Heart right ventricle (tissue), 16 donors: ENCODE data around the gene COL23A1. TPM values are rescaled to one million over a fixed set of nuclear protein-coding genes. Genes with fewer than 3 reads are reported as not detected.

ENCODE experiments used
- ATAC-seq, 8 donors: fragments of 200-7000 bp; cut with Tn5 transposase; one replicate each; pipeline ENCODE4 v1.9.1; 2020; ENCODE audit warnings: mild to moderate bottlenecking in 8 of 8, moderate library complexity in 8 of 8, moderate number of reproducible peaks in 1 of 8
- DNase-seq, 2 donors: peaks; one replicate each; pipeline ENCODE4 v3.0.0-alpha.2; 2020
- H3K27ac ChIP-seq, 10 donors: fragments of 200-600 bp; sonication (generic) in 2 of 10; one replicate each; pipeline versions ENCODE4 v1.5.0 to v1.8.0; 2020 to 2022; ENCODE audit warnings: mild to moderate bottlenecking in 3 of 10
- H3K27me3 ChIP-seq, 7 donors: fragments of 200-600 bp; one replicate each; pipeline ENCODE4 v1.8.0; 2021 to 2022; ENCODE audit warnings: mild to moderate bottlenecking in 2 of 7
- H3K36me3 ChIP-seq, 9 donors: fragments of 200-600 bp; sonication (generic) in 1 of 9; one replicate each; pipeline versions ENCODE4 v1.5.0 to v1.8.0; 2020 to 2022; ENCODE audit warnings: mild to moderate bottlenecking in 2 of 9
- H3K4me1 ChIP-seq, 9 donors: fragments of 200-600 bp; sonication (generic) in 1 of 9; one replicate each; pipeline versions ENCODE4 v1.5.0 to v1.8.0; 2020 to 2022; ENCODE audit warnings: mild to moderate bottlenecking in 4 of 9
- H3K4me3 ChIP-seq, 10 donors: fragments of 200-600 bp; sonication (generic) in 2 of 10; one replicate each; pipeline versions ENCODE4 v1.5.0 to v1.8.0; 2020 to 2022; ENCODE audit warnings: mild to moderate bottlenecking in 7 of 10, moderate library complexity in 2 of 10
- H3K9me3 ChIP-seq, 11 donors: fragments of 200-600 bp in 10 of 11; sonication (generic) in 2 of 11; one replicate each; pipeline versions ENCODE4 v1.5.0 to v1.8.0; 2013 to 2022; ENCODE audit warnings: mild to moderate bottlenecking in 2 of 11, control low read depth in 1 of 11, moderate library complexity in 1 of 11
- WGBS, 2 donors: extraction: QIAGEN DNeasy Blood & Tissue Kit; methylation state at CpG; one replicate each; pipeline ENCODE4 v1.1.7; 2013; ENCODE audit warnings: inconsistent platforms in 1 of 2; 5-methylcytosine and 5-hydroxymethylcytosine counted together
- intact Hi-C, 10 donors: fragments of 100-400 bp; cut with DNase I; formaldehyde crosslinking; loops; one replicate each; pipeline versions ENCODE4 v1.11.1 to v1.14.2; 2022
- polyA plus RNA-seq, 2 donors: library from polyadenylated mRNA; stranded (reverse); fragments of 200-250 nt; gene quantifications; one replicate each; pipeline ENCODE4 v1.2.3, GENCODE V29; 2013
- total RNA-seq, 10 donors: library from RNA; stranded (reverse); fragmentation: NEBNext Ultra II Directional in 3 of 10; extraction: Animal tissue kit (Norgen Biotek cat#: 25700) in 3 of 10; gene quantifications; one replicate each; pipeline versions ENCODE4 v1.2.1 to v1.2.4, GENCODE V29; 2021 to 2023
- TF ChIP-seq, protein P1 (sequence below), 9 donors: fragments of 200-600 bp; sonication (generic) in 2 of 9; IDR thresholded peaks; one replicate each; pipeline versions ENCODE4 v1.5.0 to v1.8.0; 2021 to 2022; ENCODE audit warnings: antibody characterized with exemption in 9 of 9, mild to moderate bottlenecking in 5 of 9, moderate library complexity in 1 of 9
- donor health status: Arrhythmogenic right ventricular cardiomyopathy.
- donor health status: ischemic (EF 13 %, LVEDD 7.1; RV severe dilation, severe dysfunction).
- donor health status: healthy with polysubstance abuse.
- donor health status: DM: no; HTN: yes; CAD: no.
- donor health status: DM: no; HTN: no; CAD: no.
- donor health status: ischemic (EF 25% LVEDD 6.9; RV normal size, moderate dysfunction).
- donor health status: ischemic (EF 25% LVEDD 5.7; RV mildly dilated, moderate dysfunction).
- donor health status: healthy.
- donor health status: DM: yes; HTN: yes; CAD: no.
- donor health status: Ischemic cardiomyopathy.
- donor health status: ischemic (EF 35%, LVEDD 5.7; RV mildly dilated, moderate dysfunction).
- donor health status: nonischemic (EF 11% LVEDD 7.7; RV severe dilation, severe dysfunction).
- donor health status: DM: yes; HTN: yes; CAD: no.
- donor health status: PGD.
- donor health status: ischemic (EF 29% LVEDD 5.4; RV normal size, mild dysfunction).
- donor health status: nonischemic (EF 23%, LVEDD 6.1; RV moderate dilation, normal function).

The COL23A1 gene
- total and polyA plus RNA-seq, 12 donors, result 8.9 to 29.0 (median 16.2) TPM

DNA sequence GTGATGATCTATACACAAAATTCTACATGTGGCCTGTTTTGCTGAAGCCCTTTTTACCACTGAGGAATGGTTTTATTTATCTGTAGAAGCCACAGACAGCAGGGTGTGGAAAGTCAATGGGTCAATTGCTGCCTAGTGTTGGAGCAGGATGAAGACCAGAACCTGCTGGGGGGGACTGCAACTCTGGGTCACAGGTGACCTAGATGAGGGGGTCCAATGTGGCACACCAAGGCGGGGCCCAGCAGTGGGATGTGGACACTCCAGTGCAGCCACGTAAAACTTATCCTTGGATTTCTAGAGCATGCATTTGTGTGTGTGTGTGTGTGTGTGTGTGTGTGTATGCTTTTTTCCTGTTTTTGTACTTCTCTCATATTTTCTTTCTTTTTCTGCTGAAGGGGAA, 210.1 kb downstream of the COL23A1 start:
- WGBS, 2 donors, result 71 to 76% methylated on average over 2 of the region's 2 CpGs
- intact Hi-C loops, result loop anchor here in 1 of 10 donors (5.0 kb wide), 1 partner anchor 48 kb away; no protein-coding TSS in a partner anchor
- Histone ChIP-seq H3K27ac (no peak overlapping the region), H3K36me3 (no peaks in the 10 kb centered on the region), H3K4me3 (no peak overlapping the region), H3K9me3 (no peaks in the 10 kb centered on the region), H3K4me1 (peaks cover 0 to 14% (median 6%) of the 10 kb centered on the region in 9 donors), H3K27me3 (peaks cover 0 to 40% (median 14%) of the 10 kb centered on the region in 7 donors)
- DNase-seq (no peak), ATAC-seq (no peak)
- TF ChIP-seq, protein P1, sequence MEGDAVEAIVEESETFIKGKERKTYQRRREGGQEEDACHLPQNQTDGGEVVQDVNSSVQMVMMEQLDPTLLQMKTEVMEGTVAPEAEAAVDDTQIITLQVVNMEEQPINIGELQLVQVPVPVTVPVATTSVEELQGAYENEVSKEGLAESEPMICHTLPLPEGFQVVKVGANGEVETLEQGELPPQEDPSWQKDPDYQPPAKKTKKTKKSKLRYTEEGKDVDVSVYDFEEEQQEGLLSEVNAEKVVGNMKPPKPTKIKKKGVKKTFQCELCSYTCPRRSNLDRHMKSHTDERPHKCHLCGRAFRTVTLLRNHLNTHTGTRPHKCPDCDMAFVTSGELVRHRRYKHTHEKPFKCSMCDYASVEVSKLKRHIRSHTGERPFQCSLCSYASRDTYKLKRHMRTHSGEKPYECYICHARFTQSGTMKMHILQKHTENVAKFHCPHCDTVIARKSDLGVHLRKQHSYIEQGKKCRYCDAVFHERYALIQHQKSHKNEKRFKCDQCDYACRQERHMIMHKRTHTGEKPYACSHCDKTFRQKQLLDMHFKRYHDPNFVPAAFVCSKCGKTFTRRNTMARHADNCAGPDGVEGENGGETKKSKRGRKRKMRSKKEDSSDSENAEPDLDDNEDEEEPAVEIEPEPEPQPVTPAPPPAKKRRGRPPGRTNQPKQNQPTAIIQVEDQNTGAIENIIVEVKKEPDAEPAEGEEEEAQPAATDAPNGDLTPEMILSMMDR (IDR thresholded peaks at IDR 0.05), result no peak

DNA sequence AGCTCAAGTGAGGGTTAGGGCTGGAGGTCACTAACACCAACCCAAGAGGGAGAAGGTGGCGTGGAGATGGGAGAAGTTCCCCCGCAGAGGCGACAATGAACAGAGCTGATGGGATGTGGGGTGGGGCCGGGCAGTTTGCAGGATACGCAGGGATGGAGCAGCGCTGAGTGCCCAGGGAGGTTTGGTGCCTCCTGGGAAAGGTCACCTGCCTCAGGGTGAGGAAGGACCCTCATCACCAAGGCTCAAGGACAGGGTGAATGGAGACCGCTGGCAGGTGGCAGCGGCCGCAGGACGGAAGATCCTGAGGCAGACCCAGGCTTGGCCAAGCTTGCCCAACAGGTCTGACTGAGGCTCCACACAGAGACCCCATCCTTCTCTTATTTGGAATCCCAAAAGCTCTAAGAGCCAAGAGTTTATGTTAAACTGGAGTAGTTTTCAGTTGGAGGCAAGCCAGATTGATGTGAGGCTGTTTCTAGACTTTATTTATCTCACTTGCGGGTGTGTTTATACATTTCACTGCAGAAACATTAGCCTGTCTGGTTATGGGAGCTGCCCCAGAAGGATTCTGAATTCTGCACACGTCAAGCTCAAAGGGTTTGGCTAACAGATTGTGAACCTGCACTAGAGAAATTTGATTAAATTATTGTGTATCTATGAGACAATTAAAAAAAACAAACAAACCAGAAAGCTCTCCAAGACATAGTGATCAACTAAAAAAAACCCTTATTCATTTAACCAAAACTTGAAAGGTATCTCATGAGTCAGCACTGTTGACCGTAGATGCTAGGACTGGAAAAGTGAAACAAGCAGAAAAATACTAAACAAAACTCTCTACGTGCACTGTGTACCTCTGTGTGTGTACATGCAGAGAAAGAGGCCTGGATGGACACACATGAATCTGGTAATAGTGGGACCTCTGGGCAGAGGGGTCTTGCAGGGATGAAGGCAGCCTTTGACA, 211.4 kb downstream of the COL23A1 start:
- no peak for DNase-seq
- intact Hi-C loops, result no loop called here
- 89 to 94% methylated on average over 14 of the region's 14 CpGs for WGBS, 2 donors

DNA sequence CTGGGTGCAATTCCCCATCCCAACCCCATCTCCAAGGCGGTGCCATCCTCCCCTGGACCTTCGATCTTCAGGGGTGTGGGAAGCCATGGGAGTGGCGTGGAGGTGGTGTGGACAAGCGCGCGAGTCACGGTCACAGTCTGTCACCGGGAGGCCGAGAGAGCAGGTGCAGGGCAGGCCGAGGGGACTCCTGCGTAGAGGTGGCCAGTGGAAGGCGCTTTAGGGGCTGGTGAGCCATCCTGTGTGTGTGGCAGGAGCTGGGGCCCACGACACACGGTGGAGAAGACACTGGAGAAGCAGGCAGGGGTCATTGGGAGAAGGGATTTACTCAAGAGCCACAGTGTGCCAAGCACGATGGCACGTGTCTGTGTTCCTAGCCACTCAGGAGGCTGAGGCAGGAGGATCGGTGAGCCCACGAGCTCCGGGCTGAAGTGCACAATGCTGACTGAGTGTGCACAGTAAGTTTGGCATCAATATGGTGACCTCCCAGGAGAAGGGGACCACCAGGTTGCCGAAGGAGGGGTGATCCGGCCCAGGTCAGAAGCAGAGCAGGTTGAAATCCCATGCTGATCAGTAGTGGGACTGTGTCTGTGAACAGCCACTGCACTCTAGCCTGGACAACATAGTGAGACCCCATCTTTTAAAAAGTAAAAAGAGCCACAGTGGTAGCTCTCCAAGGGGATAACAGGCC, 212.5 kb downstream of the COL23A1 start:
- Histone ChIP-seq H3K4me3 (no peak overlapping the region), H3K36me3 (no peaks in the 10 kb centered on the region), H3K27me3 (peaks cover 0 to 20% (median 0%) of the 10 kb centered on the region in 7 donors), H3K4me1 (peaks cover 0 to under 1% (median 0%) of the 10 kb centered on the region in 9 donors), H3K9me3 (no peaks in the 10 kb centered on the region), H3K27ac (no peak overlapping the region)
- TF ChIP-seq, protein P1 (IDR thresholded peaks at IDR 0.05), result no peak
- 90 to 93% methylated on average over 21 of the region's 21 CpGs for WGBS, 2 donors
- intact Hi-C loops, result no loop called here
- ATAC-seq, result no peak
- no peak for DNase-seq

More for the DNA sequence above, 211.4 kb downstream of the COL23A1 start:
- ATAC-seq, result no peak
- H3K27ac ChIP-seq, result no peak overlapping the region
- TF ChIP-seq, protein P1 (IDR thresholded peaks at IDR 0.05), result no peak
- peaks cover 0 to 29% (median under 1%) of the 10 kb centered on the region in 7 donors for H3K27me3 ChIP-seq
- H3K36me3 ChIP-seq, result no peaks in the 10 kb centered on the region
- H3K4me3 ChIP-seq, result no peak overlapping the region
- H3K9me3 ChIP-seq, result no peaks in the 10 kb centered on the region
- peaks cover 0 to 5% (median under 1%) of the 10 kb centered on the region in 9 donors for H3K4me1 ChIP-seq

DNA sequence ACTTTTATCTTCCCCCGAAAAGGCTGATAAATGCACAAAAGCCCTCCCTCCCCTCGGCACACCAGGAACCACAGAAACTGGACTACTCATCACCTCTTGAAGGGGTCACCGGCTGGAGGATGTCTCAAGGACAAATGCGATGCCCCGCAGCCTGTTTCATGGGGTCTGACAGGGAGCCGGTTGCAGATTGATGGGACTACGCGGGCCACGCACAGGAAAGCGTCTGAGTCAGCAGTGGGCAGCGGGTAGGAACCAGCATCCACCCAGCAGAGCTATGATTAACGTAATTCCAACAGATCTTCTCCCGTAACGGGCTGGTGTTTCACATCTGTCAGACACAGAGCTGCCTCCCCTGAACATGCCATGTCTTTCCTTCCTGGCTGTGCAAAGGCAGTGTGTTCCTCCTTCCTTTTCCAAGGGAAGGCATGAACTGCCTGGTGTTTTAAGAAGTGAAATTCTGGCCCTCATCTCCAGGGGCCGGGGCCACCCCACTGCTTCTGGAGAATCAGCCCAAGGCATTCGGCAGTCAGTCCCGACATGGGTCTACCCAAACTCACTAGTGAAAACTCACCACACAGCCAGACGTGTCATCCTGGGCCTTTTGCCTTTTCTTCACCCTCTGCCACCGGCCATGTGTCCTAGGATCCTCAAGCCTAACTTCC, 213.1 kb downstream of the COL23A1 start:
- ATAC-seq (no peak), DNase-seq (no peak)
- Histone ChIP-seq H3K36me3 (no peaks in the 10 kb centered on the region), H3K9me3 (no peaks in the 10 kb centered on the region), H3K27me3 (peaks cover 0 to 17% (median 0%) of the 10 kb centered on the region in 7 donors), H3K4me3 (no peak overlapping the region), H3K4me1 (peaks cover 0 to 8% (median 0%) of the 10 kb centered on the region in 9 donors), H3K27ac (no peak overlapping the region)
- TF ChIP-seq, protein P1 (IDR thresholded peaks at IDR 0.05), result no peak
- intact Hi-C loops, result no loop called here
- WGBS, 2 donors, result 62 to 64% methylated on average over 19 of the region's 19 CpGs
